Measurements from ENCODE around the gene SHB.

GRCh38 chr9:37966412-37967013 lies 102.5 kb downstream of the SHB start:
- TF ChIP-seq CTCF (IDR thresholded peaks at IDR 0.05; ENCODE audit: insufficient read depth, low read length, poor library complexity, severe bottlenecking), result no peak
- no peak for TF ChIP-seq EZH2phosphoT487 (conservative IDR thresholded peaks at IDR 0.05; ENCODE audit: low read length)
